GM12875 (cell line): ENCODE measurements around the gene PCSK5.

ENCODE experiments used
- H3K4me3 ChIP-seq: one replicate; pipeline ENCODE4 v1.5.1; 2011; ENCODE audit warnings: low read depth, low read length, control low read depth
- CTCF ChIP-seq: IDR thresholded peaks from 2 replicates; pipeline ENCODE4 v1.5.1; 2011; ENCODE audit warnings: low read depth, mild to moderate bottlenecking, control low read depth, inconsistent platforms, low read length, moderate library complexity, borderline replicate concordance; ENCODE audit not compliant: insufficient read depth

The PCSK5 gene

GRCh38 chr9:76218886-76219445 is 328.5 kb downstream of the PCSK5 start:
- no peak for TF ChIP-seq CTCF

GRCh38 chr9:76219560-76220151 is 329.2 kb downstream of the PCSK5 start:
- TF ChIP-seq CTCF, result no peak
- no peak overlapping the region for H3K4me3 ChIP-seq

More at GRCh38 chr9:76218886-76219445, 328.5 kb downstream of the PCSK5 start:
- H3K4me3 ChIP-seq, result no peak overlapping the region

GRCh38 chr9:76221423-76221822 is 330.9 kb downstream of the PCSK5 start:
- TF ChIP-seq CTCF, result no peak

GRCh38 chr9:76223749-76224340 is 333.4 kb downstream of the PCSK5 start:
- TF ChIP-seq CTCF, result no peak
- H3K4me3 ChIP-seq, result no peak overlapping the region

More at GRCh38 chr9:76221423-76221822, 330.9 kb downstream of the PCSK5 start:
- H3K4me3 ChIP-seq, result no peak overlapping the region

GRCh38 chr9:76227156-76227555 is 336.7 kb downstream of the PCSK5 start:
- no peak for TF ChIP-seq CTCF
- H3K4me3 ChIP-seq, result no peak overlapping the region

DNA sequence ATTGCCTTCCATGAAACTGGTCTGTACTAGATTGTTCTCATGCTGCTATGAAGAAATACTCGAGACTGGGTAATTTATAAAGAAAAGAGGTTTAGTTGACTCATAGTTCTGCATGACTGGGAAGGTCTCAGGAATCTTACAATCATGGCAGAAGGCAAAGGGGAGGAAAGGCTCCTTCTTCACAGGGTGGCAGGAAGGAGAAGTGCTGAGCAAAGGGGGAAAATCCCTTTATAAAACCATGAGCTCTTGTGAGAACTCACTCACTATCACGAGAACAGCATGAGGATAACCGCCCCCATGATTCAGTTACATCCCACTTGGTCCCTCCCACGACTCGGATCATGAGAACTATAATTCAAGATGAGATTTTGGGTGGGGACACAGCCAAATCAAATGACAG is 340.5 kb downstream of the PCSK5 start:
- no peak for TF ChIP-seq CTCF
- no peak overlapping the region for H3K4me3 ChIP-seq
